Loucy (cell line): Measurements from ENCODE around the gene ROBO1.

ENCODE experiments used
- H2AFZ ChIP-seq: fragments of 200-600 bp; sonication (generic); 2 replicates; pipeline ENCODE4 v1.6.0; 2016; ENCODE audit warnings: antibody characterized with exemption, mild to moderate bottlenecking, low read length, moderate library complexity
- H3F3A ChIP-seq: fragments of 200-600 bp; 2 replicates; pipeline ENCODE4 v1.6.0; 2016; ENCODE audit warnings: antibody characterized with exemption, low read depth, mild to moderate bottlenecking
- H3K27me3 ChIP-seq: fragments of 200-600 bp; sonication (generic); 2 replicates; pipeline ENCODE4 v1.6.1; 2014; ENCODE audit warnings: low read length, mild to moderate bottlenecking; ENCODE audit not compliant: insufficient read depth, poor library complexity, severe bottlenecking
- H3K36me3 ChIP-seq: fragments of 200-600 bp; sonication (generic); 2 replicates; pipeline ENCODE4 v1.6.1; 2016; ENCODE audit warnings: low read length; ENCODE audit not compliant: insufficient read depth
- H3K4me1 ChIP-seq: fragments of 200-600 bp; sonication (generic); 2 replicates; pipeline ENCODE4 v1.5.1; 2014; ENCODE audit warnings: low read length, mild to moderate bottlenecking; ENCODE audit not compliant: insufficient read depth, poor library complexity, severe bottlenecking
- H3K4me2 ChIP-seq: fragments of 200-600 bp; sonication (generic); 2 replicates; pipeline ENCODE4 v1.6.0; 2014; ENCODE audit warnings: antibody characterized with exemption, low read length, low read depth, mild to moderate bottlenecking; ENCODE audit not compliant: poor library complexity, severe bottlenecking
- H3K4me3 ChIP-seq: fragments of 200-600 bp; sonication (generic); 2 replicates; pipeline ENCODE4 v1.5.1; 2014; ENCODE audit warnings: low read length, mild to moderate bottlenecking, mixed read lengths; ENCODE audit not compliant: poor library complexity, severe bottlenecking
- H3K79me2 ChIP-seq: fragments of 200-600 bp; sonication (generic); 2 replicates; pipeline ENCODE4 v1.6.1; 2014; ENCODE audit warnings: low read length; ENCODE audit not compliant: insufficient read depth
- H3K9ac ChIP-seq: fragments of 200-600 bp; sonication (generic); 2 replicates; pipeline ENCODE4 v1.6.0; 2014; ENCODE audit warnings: mild to moderate bottlenecking, low read depth, low read length, moderate library complexity; ENCODE audit not compliant: poor library complexity, severe bottlenecking
- H3K9me2 ChIP-seq: fragments of 200-600 bp; sonication (generic); replicated peaks from 2 replicates; pipeline ENCODE4 v1.6.1; 2016; ENCODE audit warnings: low read depth, low read length, mixed read lengths
- H3K9me3 ChIP-seq: fragments of 200-600 bp; sonication (generic); 2 replicates; pipeline ENCODE4 v1.6.1; 2014; ENCODE audit warnings: mild to moderate bottlenecking, antibody characterized with exemption, low read length, low read depth; ENCODE audit not compliant: insufficient read depth
- H4K20me1 ChIP-seq: fragments of 200-600 bp; sonication (generic); 2 replicates; pipeline ENCODE4 v1.6.0; 2014; ENCODE audit warnings: antibody characterized with exemption, low read length, mild to moderate bottlenecking; ENCODE audit not compliant: insufficient read depth, poor library complexity, severe bottlenecking
- EZH2phosphoT487 ChIP-seq: fragments of 200-600 bp; IDR thresholded peaks from 2 replicates; pipeline ENCODE4 v1.6.1; 2018; ENCODE audit warnings: antibody characterized with exemption, mild to moderate bottlenecking, moderate library complexity, borderline replicate concordance
- TF ChIP-seq, protein P1 (sequence below): fragments of 200-600 bp; sonication (generic); conservative IDR thresholded peaks from 2 replicates; pipeline ENCODE4 v1.5.1; 2014; ENCODE audit warnings: mild to moderate bottlenecking, antibody characterized with exemption, low read length

ROBO1 gene

DNA sequence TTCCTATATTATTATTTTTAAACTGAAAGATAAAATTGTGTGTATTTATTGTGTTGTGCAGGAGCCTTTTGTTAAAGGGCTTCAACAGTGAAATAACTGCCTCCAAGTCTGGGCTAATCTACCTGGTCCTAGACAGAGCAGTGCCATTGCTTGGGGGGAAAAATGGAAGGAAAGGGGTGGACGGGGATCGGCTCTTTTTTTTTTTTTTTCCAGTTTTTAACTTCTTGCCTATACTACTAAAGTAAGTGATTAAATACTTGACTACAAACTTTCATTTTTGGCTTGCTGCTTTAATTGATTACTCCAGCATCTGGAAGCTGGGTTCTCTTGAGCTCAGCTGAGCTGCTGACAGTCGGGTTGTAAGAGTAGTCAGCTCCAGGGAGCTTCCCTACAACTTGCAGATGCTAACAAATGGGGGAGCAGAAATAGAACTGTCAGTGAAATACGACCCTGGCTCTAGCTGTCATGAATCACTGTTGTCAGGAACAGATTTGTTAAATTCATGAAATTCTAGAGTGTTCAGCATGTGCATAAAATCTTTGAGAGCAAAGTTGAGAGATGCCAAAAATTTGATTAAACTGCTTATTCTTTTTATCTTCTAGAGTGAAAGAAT, 276.7 kb downstream of the ROBO1 start:
- Histone ChIP-seq H3K9me3 (no peaks in the 10 kb centered on the region), H4K20me1 (no peaks in the 10 kb centered on the region), H3K36me3 (no peaks in the 10 kb centered on the region), H3K4me2 (no peak overlapping the region), H3K9me2 (no peaks in the 10 kb centered on the region), H3K9ac (no peak overlapping the region), H3F3A (no peaks in the 10 kb centered on the region), H2AFZ (no peak overlapping the region), H3K4me1 (no peaks in the 10 kb centered on the region), H3K79me2 (no peaks in the 10 kb centered on the region), H3K27me3 (no peaks in the 10 kb centered on the region), H3K4me3 (no peak overlapping the region)
- TF ChIP-seq, protein P1, sequence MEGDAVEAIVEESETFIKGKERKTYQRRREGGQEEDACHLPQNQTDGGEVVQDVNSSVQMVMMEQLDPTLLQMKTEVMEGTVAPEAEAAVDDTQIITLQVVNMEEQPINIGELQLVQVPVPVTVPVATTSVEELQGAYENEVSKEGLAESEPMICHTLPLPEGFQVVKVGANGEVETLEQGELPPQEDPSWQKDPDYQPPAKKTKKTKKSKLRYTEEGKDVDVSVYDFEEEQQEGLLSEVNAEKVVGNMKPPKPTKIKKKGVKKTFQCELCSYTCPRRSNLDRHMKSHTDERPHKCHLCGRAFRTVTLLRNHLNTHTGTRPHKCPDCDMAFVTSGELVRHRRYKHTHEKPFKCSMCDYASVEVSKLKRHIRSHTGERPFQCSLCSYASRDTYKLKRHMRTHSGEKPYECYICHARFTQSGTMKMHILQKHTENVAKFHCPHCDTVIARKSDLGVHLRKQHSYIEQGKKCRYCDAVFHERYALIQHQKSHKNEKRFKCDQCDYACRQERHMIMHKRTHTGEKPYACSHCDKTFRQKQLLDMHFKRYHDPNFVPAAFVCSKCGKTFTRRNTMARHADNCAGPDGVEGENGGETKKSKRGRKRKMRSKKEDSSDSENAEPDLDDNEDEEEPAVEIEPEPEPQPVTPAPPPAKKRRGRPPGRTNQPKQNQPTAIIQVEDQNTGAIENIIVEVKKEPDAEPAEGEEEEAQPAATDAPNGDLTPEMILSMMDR: no peak
- TF ChIP-seq EZH2phosphoT487: no peak

GRCh38 chr3:79490165-79491028, 277.4 kb downstream of the ROBO1 start:
- Histone ChIP-seq H3K9ac (no peak overlapping the region), H3K9me2 (no peaks in the 10 kb centered on the region), H4K20me1 (no peaks in the 10 kb centered on the region), H3K9me3 (no peaks in the 10 kb centered on the region), H3K27me3 (no peaks in the 10 kb centered on the region), H2AFZ (no peak overlapping the region), H3F3A (no peaks in the 10 kb centered on the region), H3K79me2 (no peaks in the 10 kb centered on the region), H3K4me1 (no peaks in the 10 kb centered on the region), H3K4me2 (no peak overlapping the region), H3K4me3 (no peak overlapping the region), H3K36me3 (no peaks in the 10 kb centered on the region)
- TF ChIP-seq, protein P1: no peak
- no peak for TF ChIP-seq EZH2phosphoT487

- H3K9me2 ChIP-seq: no peaks in the 10 kb centered on the region
- H3K9me3 ChIP-seq: no peaks in the 10 kb centered on the region
- H3K79me2 ChIP-seq: no peaks in the 10 kb centered on the region
- H3K4me3 ChIP-seq: no peak overlapping the region
- no peaks in the 10 kb centered on the region for H4K20me1 ChIP-seq
- no peaks in the 10 kb centered on the region for H3K36me3 ChIP-seq
- H3K27me3 ChIP-seq: no peaks in the 10 kb centered on the region
- H3K9ac ChIP-seq: no peak overlapping the region
- H3K4me2 ChIP-seq: no peak overlapping the region
- H3F3A ChIP-seq: no peaks in the 10 kb centered on the region
- no peak overlapping the region for H2AFZ ChIP-seq
- no peaks in the 10 kb centered on the region for H3K4me1 ChIP-seq
- TF ChIP-seq EZH2phosphoT487: no peak
- TF ChIP-seq, protein P1: no peak
Measured at GRCh38 chr3:79488407-79488806, 279.4 kb downstream of the ROBO1 start.
